Astrocyte (in vitro differentiated cells and primary cell): ENCODE measurements around the gene OGFOD2. TPM values are rescaled to one million over a fixed set of nuclear protein-coding genes. Genes with fewer than 3 reads are reported as not detected.

Source experiments
- DNase-seq: peaks from one replicate; pipeline ENCODE4 v3.0.0-alpha.2; 2010; ENCODE audit warnings: low read depth
- FAIRE-seq: peaks from 2 replicates; lab custom pipeline; 2011; peaks lifted over from hg19 to GRCh38; lab: Jason Lieb, UNC
- H2AFZ ChIP-seq: 2 replicates; pipeline ENCODE4 v1.6.0; 2012; ENCODE audit warnings: low read depth, low read length, inconsistent platforms
- H3K27ac ChIP-seq: 2 replicates; pipeline ENCODE4 v1.5.1; 2011; ENCODE audit warnings: low read depth, low read length, inconsistent platforms
- H3K27me3 ChIP-seq: 2 replicates; pipeline ENCODE4 v1.6.0; 2011; ENCODE audit warnings: low read length, inconsistent platforms; ENCODE audit not compliant: insufficient read depth
- H3K36me3 ChIP-seq: 2 replicates; pipeline ENCODE4 v1.5.1; 2011; ENCODE audit warnings: low read length, inconsistent platforms; ENCODE audit not compliant: insufficient read depth
- H3K4me1 ChIP-seq: 2 replicates; pipeline ENCODE4 v1.5.1; 2011; ENCODE audit warnings: low read length, inconsistent platforms; ENCODE audit not compliant: insufficient read depth
- H3K4me2 ChIP-seq: 2 replicates; pipeline ENCODE4 v1.6.0; 2012; ENCODE audit warnings: low read length, inconsistent platforms
- H3K4me3 ChIP-seq: 2 replicates; pipeline ENCODE4 v1.5.1; 2011; ENCODE audit warnings: low read depth, mild to moderate bottlenecking, low read length, inconsistent platforms; ENCODE audit not compliant: insufficient read depth
- H3K79me2 ChIP-seq: 2 replicates; pipeline ENCODE4 v1.6.0; 2012; ENCODE audit warnings: mild to moderate bottlenecking, low read length, inconsistent platforms; ENCODE audit not compliant: insufficient read depth
- H3K9ac ChIP-seq: 2 replicates; pipeline ENCODE4 v1.6.0; 2012; ENCODE audit warnings: mild to moderate bottlenecking, low read length, inconsistent platforms
- H3K9me3 ChIP-seq: 2 replicates; pipeline ENCODE4 v1.5.1; 2012; ENCODE audit warnings: low read depth, mild to moderate bottlenecking, low read length, inconsistent platforms; ENCODE audit not compliant: insufficient read depth
- H4K20me1 ChIP-seq: 2 replicates; pipeline ENCODE4 v1.6.0; 2012; ENCODE audit warnings: low read length, inconsistent platforms; ENCODE audit not compliant: insufficient read depth
- H3K27ac Mint-ChIP-seq: one replicate; pipeline ENCODE4 v1.8.0; 2021; ENCODE audit warnings: mild to moderate bottlenecking, mixed read lengths; ENCODE audit not compliant: unreplicated experiment
- H3K27me3 Mint-ChIP-seq: one replicate; pipeline ENCODE4 v1.8.0; 2021; ENCODE audit warnings: low read depth, mixed read lengths; ENCODE audit not compliant: unreplicated experiment
- H3K36me3 Mint-ChIP-seq: one replicate; pipeline ENCODE4 v1.8.0; 2021; ENCODE audit warnings: low read depth, mixed read lengths; ENCODE audit not compliant: unreplicated experiment
- H3K4me1 Mint-ChIP-seq: one replicate; pipeline ENCODE4 v1.8.0; 2021; ENCODE audit warnings: low read depth, mixed read lengths; ENCODE audit not compliant: unreplicated experiment
- H3K4me3 Mint-ChIP-seq: one replicate; pipeline ENCODE4 v1.8.0; 2021; ENCODE audit warnings: mild to moderate bottlenecking, moderate library complexity, mixed read lengths; ENCODE audit not compliant: unreplicated experiment
- H3K9me3 Mint-ChIP-seq: one replicate; pipeline ENCODE4 v1.8.0; 2021; ENCODE audit warnings: mild to moderate bottlenecking, mixed read lengths; ENCODE audit not compliant: unreplicated experiment
- CTCF ChIP-seq: IDR thresholded peaks from 2 replicates; pipeline ENCODE4 v1.5.1; 2011; ENCODE audit warnings: low read depth, mild to moderate bottlenecking, inconsistent platforms, low read length, moderate library complexity; ENCODE audit not compliant: insufficient read depth
- EZH2 ChIP-seq: IDR thresholded peaks from 2 replicates; pipeline ENCODE4 v1.6.1; 2012; ENCODE audit warnings: mild to moderate bottlenecking, low read length, inconsistent platforms; ENCODE audit not compliant: insufficient read depth
- total RNA-seq: library from RNA; stranded (reverse); gene quantifications from 2 replicates; pipeline ENCODE4 v1.2.1, GENCODE V29; 2021

Gene OGFOD2
- total RNA-seq, 1 donor from 2014 or later: 13.3 TPM

- DNase-seq: no peak
- H3K4me3 Mint-ChIP-seq: no peak overlapping the region
- TF ChIP-seq CTCF: no peak
- TF ChIP-seq EZH2: no peak
- Histone ChIP-seq H3K4me2 (no peak overlapping the region), H4K20me1 (peaks cover 16% of the 10 kb centered on the region), H2AFZ (no peak overlapping the region), H3K36me3 (no peaks in the 10 kb centered on the region), H3K4me3 (no peak overlapping the region), H3K9ac (no peak overlapping the region), H3K79me2 (no peaks in the 10 kb centered on the region), H3K4me1 (peaks cover 27% of the 10 kb centered on the region), H3K27me3 (no peaks in the 10 kb centered on the region), H3K27ac (no peak overlapping the region), H3K9me3 (no peaks in the 10 kb centered on the region)
- peaks cover 2% of the 10 kb centered on the region for H3K36me3 Mint-ChIP-seq
- no peaks in the 10 kb centered on the region for H3K27me3 Mint-ChIP-seq
- H3K27ac Mint-ChIP-seq: no peak overlapping the region
- peaks cover 26% of the 10 kb centered on the region for H3K4me1 Mint-ChIP-seq
- no peak for FAIRE-seq
- no peaks in the 10 kb centered on the region for H3K9me3 Mint-ChIP-seq
Measured at GRCh38 chr12:122949816-122950675, 25.0 kb upstream of the OGFOD2 start.

GRCh38 chr12:122951406-122951805, 23.6 kb upstream of the OGFOD2 start:
- Histone ChIP-seq H3K27me3 (no peaks in the 10 kb centered on the region), H3K9me3 (no peaks in the 10 kb centered on the region), H4K20me1 (peaks cover 21% of the 10 kb centered on the region), H2AFZ (no peak overlapping the region), H3K9ac (no peak overlapping the region), H3K79me2 (no peaks in the 10 kb centered on the region), H3K4me1 (peaks cover 19% of the 10 kb centered on the region), H3K4me3 (no peak overlapping the region), H3K27ac (no peak overlapping the region), H3K4me2 (peak overlapping the region; percentile 24), H3K36me3 (no peaks in the 10 kb centered on the region)
- Mint-ChIP-seq H3K4me1 (peaks cover 22% of the 10 kb centered on the region), H3K36me3 (no peaks in the 10 kb centered on the region), H3K4me3 (no peak overlapping the region), H3K27me3 (no peaks in the 10 kb centered on the region), H3K27ac (peak overlapping the region; percentile 62), H3K9me3 (no peaks in the 10 kb centered on the region)
- peak; percentile 47 for DNase-seq
- TF ChIP-seq CTCF (no peak), EZH2 (no peak)
- FAIRE-seq: no peak
